Measurements from ENCODE around the gene CCDC24.

The CCDC24 gene

DNA sequence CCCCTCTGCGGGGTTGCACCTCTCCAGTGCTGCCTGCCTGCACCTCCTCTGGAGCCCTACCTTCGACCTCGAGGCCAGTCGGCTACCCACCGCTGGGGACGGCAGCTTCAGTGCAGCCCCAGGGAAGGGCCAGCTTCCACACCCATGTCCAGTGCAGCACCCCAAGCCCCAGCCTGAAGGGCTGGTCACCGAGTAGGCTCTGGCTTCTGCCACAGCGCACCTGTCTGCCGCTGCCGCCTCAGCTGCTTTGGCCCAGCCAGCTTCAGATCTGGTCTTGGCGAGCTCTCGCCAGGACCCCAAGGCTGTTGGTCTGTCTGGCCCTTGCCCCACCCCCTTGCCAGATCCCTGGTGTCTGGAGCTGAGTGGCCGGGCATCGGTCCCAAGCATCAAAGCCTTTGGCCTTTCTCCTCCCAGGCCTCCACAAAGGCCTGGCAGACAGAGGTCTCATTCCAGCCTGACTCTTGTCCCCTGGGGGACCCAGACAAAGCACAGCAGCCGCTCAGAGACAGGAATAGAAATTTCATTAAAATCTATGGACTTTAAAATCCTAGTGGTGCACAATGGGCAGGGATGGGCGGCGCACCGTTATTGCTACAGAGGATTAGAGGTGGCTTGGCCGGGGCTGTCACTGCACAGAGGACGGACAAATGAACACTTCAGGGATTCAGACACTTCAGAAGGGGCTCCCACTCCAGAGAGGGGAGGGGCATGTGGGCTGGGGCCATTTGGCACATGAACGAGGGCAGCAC, 4.8 kb downstream of the CCDC24 start:
- peak in 13 of 56 donors; percentile 13 to 46 (median 28) for DNase-seq

- no peak for DNase-seq
Observed at GRCh38 chr1:43996733-43997115, 5.3 kb downstream of the CCDC24 start.

GRCh38 chr1:43997295-43997999, 6.0 kb downstream of the CCDC24 start:
- no peak for DNase-seq

DNA sequence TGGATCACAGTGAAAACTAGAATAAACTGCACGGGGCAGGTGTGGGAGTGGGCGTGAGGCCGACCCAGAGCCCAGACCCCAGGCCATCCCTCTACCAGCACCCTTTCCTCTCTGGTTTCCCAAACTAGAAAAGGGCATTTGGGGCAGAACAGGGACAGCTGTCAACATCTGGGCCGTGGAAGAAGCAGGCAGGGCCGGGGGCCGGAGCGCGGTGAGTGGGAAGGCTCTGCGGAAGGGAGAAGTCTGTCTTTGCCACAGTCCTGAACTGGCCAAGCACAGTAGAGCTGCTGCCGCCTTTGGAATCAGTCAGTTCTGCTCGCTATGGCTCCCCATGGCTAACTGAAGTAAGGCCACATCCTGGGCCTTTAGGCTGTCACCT, 6.6 kb downstream of the CCDC24 start:
- no peak for DNase-seq

- DNase-seq, result peak in 2 of 56 donors; percentile 24 to 32
Observed at GRCh38 chr1:43999455-43999854, 8.1 kb downstream of the CCDC24 start.

GRCh38 chr1:44000122-44000665, 8.8 kb downstream of the CCDC24 start:
- DNase-seq, result no peak

- no peak for DNase-seq
Observed at GRCh38 chr1:44002165-44002564, 10.8 kb downstream of the CCDC24 start.

DNA sequence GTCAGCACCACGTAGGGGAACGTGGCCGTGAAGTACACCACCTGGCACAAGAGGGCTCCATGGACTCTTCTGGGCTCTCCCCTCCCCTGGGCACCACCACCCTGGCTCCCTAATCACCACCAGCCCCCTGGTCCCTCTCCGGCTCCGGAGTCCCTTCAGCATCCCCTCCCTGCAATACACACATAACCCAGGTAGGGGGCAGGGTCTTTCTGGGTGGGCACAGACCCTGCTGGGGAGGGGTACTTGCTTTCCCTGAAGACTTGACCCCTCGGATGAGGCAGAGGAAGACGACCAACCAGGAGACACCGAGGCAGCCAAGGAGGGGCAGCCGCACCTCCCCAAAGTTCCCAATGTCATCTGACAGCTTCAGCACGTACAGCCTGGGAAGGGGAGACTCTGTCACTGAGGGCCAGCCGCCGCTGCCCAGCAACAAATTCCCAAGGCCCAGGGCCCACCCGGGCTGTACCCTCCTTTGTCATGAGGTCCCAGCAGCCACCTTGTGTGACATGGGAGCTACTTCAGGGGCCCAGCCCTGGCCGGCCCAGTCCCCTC, 11.3 kb downstream of the CCDC24 start:
- DNase-seq, result no peak

- no peak for DNase-seq
Observed at GRCh38 chr1:44008259-44008658, 16.9 kb downstream of the CCDC24 start.

- DNase-seq, result peak in 54 of 56 donors; percentile 50 to 95 (median 82)
Observed at GRCh38 chr1:44010935-44011471, 19.6 kb downstream of the CCDC24 start.

- peak in 3 of 56 donors; percentile 17 to 37 (median 33) for DNase-seq
Observed at GRCh38 chr1:44012404-44012803, 21.0 kb downstream of the CCDC24 start.

DNA sequence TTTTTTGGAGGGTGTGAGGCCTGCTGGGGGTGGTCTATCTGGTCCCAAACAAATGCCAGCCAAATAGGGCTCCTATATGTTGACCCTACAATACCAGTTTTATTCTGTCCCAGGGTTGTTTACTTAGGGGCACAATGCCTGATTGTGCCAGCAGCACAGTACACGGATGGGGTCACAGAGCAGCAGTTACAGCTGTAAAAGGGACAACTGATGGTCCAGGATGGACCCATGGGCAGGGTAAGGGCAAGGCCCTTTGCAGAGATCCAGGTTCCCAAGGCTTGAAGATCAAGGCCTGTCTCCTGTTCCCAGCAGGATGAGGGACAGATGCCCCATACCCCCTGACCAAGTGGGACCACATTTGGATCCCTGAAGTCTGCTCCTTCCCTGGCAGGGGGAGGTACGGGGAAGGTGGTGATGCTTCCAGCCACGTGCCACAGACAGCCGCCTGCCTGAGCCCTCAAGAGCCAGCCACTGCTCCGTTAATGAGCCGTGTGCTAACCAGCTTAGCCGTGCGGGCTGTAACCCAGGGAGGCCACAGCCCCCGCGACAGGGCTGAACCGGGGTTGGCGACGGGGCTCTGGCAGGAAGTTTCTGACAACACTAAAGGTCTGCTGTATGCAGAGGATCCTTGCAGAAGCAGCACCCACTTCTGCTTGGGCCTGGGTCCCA, 21.7 kb downstream of the CCDC24 start:
- peak in 16 of 56 donors; percentile 23 to 64 (median 50) for DNase-seq

DNA sequence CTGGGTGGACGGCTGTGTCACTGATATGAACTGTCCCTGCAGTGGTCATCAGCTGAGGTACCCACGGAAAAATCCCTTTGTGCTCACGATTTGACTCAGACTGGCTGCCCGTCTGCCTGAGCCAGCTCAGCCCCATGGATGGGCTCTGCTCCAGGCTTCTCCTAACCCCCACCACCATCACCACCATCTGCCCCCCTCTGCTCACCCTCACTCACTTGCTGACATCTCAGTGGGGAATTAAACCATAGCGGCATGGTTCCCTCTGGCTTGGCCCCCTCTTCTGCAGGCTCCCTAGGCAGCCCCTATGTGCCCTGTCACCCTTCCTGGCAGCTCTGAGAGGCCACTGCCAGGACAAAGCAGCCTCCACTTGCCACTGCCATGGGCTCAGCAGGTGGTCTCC, 22.6 kb downstream of the CCDC24 start:
- peak in 15 of 56 donors; percentile 19 to 54 (median 36) for DNase-seq

- DNase-seq, result peak in 4 of 56 donors; percentile 29 to 43 (median 31)
Observed at GRCh38 chr1:44014365-44015104, 23.1 kb downstream of the CCDC24 start.

- peak in 4 of 56 donors; percentile 14 to 30 (median 18) for DNase-seq
Observed at GRCh38 chr1:44015206-44015605, 23.8 kb downstream of the CCDC24 start.

- peak in 17 of 56 donors; percentile 27 to 64 (median 50) for DNase-seq
Observed at GRCh38 chr1:44016041-44016889, 24.9 kb downstream of the CCDC24 start.

- DNase-seq, result peak in 16 of 56 donors; percentile 23 to 59 (median 40)
Observed at GRCh38 chr1:44016890-44017400, 25.5 kb downstream of the CCDC24 start.

- peak in 44 of 56 donors; percentile 28 to 84 (median 61) for DNase-seq
Observed at GRCh38 chr1:44019466-44019948, 28.1 kb downstream of the CCDC24 start.

DNA sequence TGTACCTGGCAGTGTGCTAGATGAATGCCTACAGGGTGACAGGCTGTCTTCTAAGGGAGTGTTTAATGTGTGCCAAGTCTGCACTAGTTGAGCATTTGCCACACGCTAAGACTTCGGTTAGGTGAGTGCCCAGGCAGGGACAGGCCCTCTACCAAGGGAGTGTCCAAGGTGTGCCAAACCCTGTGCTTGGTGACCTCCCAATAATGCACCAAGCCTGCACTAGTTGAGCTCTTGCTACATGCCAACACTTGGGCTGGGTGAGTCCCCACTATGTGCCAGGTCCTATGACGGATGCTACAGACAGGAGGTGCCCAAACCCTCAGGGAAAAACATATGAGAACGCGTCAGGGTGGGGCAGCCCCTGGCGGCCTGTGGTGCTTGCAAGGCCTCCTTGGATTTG, 29.1 kb downstream of the CCDC24 start:
- no peak for DNase-seq

Measured in amygdala (tissue), 56 donors.